Epithelial cell of proximal tubule (primary cell): Measurements from ENCODE around the gene DDN. TPM values are rescaled to one million over a fixed set of nuclear protein-coding genes. Genes with fewer than 3 reads are reported as not detected.

Experiments used
- DNase-seq: peaks from one replicate; pipeline ENCODE4 v3.0.0-alpha.2; 2011; ENCODE audit warnings: low read depth
- H3K4me3 ChIP-seq: 2 replicates; pipeline ENCODE4 v1.5.1; 2011; ENCODE audit warnings: low read depth, mild to moderate bottlenecking, low read length
- CTCF ChIP-seq: conservative IDR thresholded peaks from 2 replicates; pipeline ENCODE4 v1.5.1; 2012; ENCODE audit warnings: low read depth, mild to moderate bottlenecking, low read length
- total RNA-seq: library from RNA; depleted of rRNA; stranded (reverse); fragments of >200 nt; gene quantifications from 2 replicates; pipeline ENCODE4 v1.2.3, GENCODE V29; 2015

The DDN gene
- total RNA-seq, 1 donor from 2014 or later = 0.29 TPM

- no peak overlapping the region for H3K4me3 ChIP-seq
- no peak for DNase-seq
- no peak for TF ChIP-seq CTCF
Measured at GRCh38 chr12:48982397-48983080, 16.6 kb downstream of the DDN start.

- H3K4me3 ChIP-seq = no peak overlapping the region
- no peak for DNase-seq
- TF ChIP-seq CTCF = no peak
Measured at GRCh38 chr12:48981757-48982157, 17.4 kb downstream of the DDN start.

- no peak for TF ChIP-seq CTCF
- H3K4me3 ChIP-seq = no peak overlapping the region
Measured at GRCh38 chr12:48980953-48981756, 18.0 kb downstream of the DDN start.

GRCh38 chr12:48980389-48980952 lies 18.7 kb downstream of the DDN start:
- no peak for DNase-seq
- TF ChIP-seq CTCF = peak; percentile 23
- no peak overlapping the region for H3K4me3 ChIP-seq

More at GRCh38 chr12:48980953-48981756, 18.0 kb downstream of the DDN start:
- no peak for DNase-seq

GRCh38 chr12:48979602-48980388 lies 19.4 kb downstream of the DDN start:
- DNase-seq = no peak
- TF ChIP-seq CTCF = no peak
- H3K4me3 ChIP-seq = no peak overlapping the region

- TF ChIP-seq CTCF = no peak
- no peak overlapping the region for H3K4me3 ChIP-seq
- DNase-seq = no peak
Measured at GRCh38 chr12:48978741-48979601, 20.2 kb downstream of the DDN start.
